Left cardiac atrium (tissue), 4 donors: Measurements from ENCODE around the gene TESK2. TPM values are rescaled to one million over a fixed set of nuclear protein-coding genes. Genes with fewer than 3 reads are reported as not detected.
"Not testable (repeated sequence)": the region's sequence is repeated elsewhere in the genome, so short reads cannot be mapped to it uniquely, and the experiment has no call there.

ENCODE experiments used
- ATAC-seq, 2 donors: fragments of 200-7000 bp; cut with Tn5 transposase; one replicate each; pipeline ENCODE4 v1.9.1; 2020; ENCODE audit warnings: mild to moderate bottlenecking in 2 of 2, moderate library complexity in 2 of 2
- DNase-seq: peaks from one replicate; pipeline ENCODE4 v3.0.0-alpha.2; 2020
- intact Hi-C, 2 donors: fragments of 100-400 bp; cut with DNase I; formaldehyde crosslinking; loops; one replicate each; pipeline versions ENCODE4 v1.14.1 to v1.15.1; 2022 to 2023
- total RNA-seq, 2 donors: library from RNA; stranded (reverse); fragmentation: NEBNext Ultra II Directional; extraction: Animal tissue kit (Norgen Biotek cat#: 25700); gene quantifications; one replicate each; pipeline ENCODE4 v1.2.1, GENCODE V29; 2021
- donor health status: DM: no; HTN: yes; CAD: no.
- donor health status: DM: no; HTN: yes; CAD: no; lungs with severe emphysema.
- donor health status: DM: yes; HTN: yes; CAD: no.
- donor health status: Dilated cardiomyopathy.

TESK2 gene
- total RNA-seq, 2 donors from 2014 or later, result 1.4 to 2.8 TPM

DNA sequence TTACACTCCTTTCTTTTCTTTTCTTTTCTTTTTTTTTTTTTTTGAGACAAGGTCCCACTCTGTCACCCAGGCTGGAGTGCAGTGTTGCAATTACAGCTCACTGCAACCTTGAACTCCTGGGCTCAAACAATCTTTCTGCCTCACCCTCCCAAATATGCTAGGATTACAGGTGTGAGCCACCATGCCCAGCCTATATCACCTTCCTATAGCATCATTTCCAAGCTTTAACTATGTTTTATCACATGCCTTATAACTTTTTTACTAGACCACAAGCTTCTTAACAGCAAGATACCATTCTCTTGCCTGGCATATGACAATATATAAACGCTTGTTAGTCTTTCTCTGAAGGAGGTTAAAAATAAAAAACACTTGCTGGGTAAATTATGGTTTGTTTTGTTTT, 95.4 kb downstream of the TESK2 start:
- ATAC-seq (no peak), DNase-seq (no peak)
- intact Hi-C loops, result no loop called here

DNA sequence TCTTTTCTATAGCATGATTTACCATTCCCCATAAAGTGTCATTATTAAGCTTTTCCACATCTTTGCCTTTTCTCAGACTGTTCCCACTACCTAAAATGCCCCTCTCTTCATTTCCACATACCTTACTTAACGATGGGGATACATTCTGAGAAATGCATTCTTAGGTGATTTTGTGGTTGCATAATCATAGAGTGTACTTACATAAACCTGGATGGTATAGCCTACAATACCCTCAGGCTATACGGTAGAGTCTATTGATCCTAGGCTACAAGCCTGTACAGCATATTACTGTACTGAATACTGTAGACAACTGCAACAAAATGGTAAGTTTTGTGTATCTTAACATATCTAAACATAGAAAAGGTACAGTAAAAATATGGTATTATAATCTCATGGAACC, 95.9 kb downstream of the TESK2 start:
- DNase-seq (no peak), ATAC-seq (no peak)
- intact Hi-C loops, result no loop called here

DNA sequence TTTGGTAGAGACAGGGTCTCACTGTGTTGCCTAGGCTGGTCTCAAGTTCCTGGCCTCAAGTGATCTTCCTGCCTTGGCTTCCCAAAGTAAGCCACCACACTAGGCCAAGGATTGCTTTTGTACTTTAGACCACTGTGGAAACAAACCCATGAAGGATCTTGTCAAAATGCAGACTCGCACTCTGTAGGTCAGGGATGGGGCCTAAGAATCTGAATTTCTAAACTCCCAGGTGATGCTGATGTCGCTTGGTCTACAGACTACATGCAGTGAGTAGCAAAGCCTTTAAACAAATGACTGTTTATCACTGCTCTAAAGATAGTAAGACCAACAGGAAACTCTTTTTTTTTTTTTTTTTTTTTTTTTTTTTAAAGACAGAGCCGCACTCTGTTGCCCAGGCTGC, 96.6 kb downstream of the TESK2 start:
- intact Hi-C loops, result no loop called here
- DNase-seq, result no peak
- ATAC-seq, result no peak

DNA sequence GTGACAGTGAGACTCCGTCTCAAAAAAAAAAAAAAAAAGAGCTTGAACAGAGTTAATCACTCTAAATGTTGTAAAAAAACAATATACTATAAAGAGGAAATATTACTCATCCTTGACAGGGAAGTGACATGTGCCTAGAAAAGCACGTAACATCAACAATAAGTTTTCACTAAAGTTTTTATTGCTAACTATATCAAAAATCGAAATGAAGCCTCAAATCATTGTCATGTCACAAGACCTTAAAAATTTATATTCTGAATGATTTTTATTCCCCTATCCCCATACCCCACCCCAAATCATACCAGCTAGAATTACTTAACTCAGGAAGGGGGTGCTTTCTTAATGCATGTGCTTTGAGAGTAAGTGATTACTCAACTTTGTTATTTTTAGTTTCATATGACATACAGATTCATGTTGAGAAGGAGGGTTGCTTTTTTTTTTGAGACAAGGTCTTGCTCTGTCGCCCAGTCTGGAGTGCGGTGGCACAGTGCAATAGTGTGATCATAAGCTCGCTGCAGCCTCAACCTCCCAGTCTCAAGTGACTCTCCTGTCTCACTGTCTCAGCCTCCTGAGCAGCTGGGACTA, 97.2 kb downstream of the TESK2 start:
- intact Hi-C loops, result no loop called here
- DNase-seq (no peak), ATAC-seq (peak in 1 of 2 donors; percentile 67)

DNA sequence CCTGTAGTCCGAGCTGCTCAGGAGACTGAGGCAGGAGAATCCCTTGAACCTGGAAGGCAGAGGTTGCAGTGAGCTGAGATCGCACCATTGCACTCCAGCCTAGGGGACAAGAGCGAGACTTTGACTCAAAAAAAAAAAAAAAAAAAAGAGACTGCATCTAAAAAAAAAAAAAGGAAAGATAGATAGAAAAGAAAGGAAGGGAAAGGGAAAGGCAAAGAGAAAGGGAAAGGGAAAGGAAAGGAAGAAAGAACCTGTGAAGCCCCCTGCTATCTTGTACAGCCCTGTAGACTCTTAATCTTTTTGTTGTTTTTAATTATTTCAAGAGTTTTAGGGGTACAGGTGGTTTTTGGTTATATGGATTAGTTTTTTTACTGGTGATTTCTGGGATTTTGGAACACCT, 104.7 kb downstream of the TESK2 start:
- DNase-seq (no peak), ATAC-seq (no peak)
- intact Hi-C loops, result no loop called here

DNA sequence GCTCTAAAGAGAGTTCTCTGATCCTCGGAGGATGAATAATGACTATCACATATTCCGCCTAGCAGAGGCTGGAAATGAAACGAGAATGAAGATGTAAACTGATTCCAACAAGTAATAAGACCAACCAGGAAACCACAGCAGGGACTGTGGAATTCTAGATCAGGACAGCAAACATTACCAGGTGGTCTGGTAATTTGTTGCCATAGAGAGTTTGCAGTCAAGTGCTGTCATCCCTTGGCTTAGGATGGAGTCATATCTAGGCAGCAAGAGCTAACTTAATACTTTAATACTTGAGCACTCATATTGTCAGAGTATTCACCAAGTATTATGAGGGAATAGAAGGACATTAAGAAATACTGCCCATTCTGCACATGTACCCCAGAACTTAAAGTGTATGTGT, 105.7 kb downstream of the TESK2 start:
- no peak for DNase-seq
- no peak for ATAC-seq
- intact Hi-C loops, result no loop called here

DNA sequence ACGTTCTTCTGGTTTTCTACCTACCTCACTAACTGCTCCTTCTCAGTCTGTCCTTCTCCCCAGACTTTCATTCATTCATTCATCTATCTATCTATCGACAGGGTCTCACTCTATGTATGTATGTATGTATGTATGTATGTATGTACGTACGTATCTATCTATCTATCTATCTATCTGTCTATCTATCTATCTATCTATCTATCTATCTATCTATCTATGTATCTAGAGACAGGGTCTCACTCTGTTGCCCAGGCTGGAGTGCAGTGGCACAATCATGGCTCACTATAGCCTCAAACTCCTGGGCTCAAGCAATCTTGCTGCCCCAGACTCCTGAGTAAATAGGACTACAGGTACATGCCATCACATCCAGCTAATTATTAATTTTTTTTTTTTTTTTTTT, 106.8 kb downstream of the TESK2 start:
- intact Hi-C loops, DNase-seq, ATAC-seq: not testable (repeated sequence)

DNA sequence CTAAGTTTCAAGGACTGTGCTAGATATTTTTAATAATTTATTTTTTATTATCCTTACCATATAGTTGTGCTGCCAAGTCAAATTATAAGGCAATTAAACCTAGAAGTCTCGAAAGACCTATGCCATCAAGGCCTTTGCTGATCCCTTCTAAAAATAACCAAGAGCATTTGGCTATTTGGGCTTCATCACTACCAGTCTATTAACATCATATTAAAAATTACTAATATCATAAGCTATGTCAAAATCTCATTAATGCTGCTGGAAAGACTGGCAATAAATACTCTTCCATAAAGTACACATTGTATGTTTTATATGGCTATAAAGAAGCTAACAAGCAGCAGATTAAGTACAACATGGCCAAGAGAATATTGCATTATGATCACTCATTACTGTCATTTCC, 107.8 kb downstream of the TESK2 start:
- intact Hi-C loops, result no loop called here
- DNase-seq, result no peak
- ATAC-seq, result no peak

DNA sequence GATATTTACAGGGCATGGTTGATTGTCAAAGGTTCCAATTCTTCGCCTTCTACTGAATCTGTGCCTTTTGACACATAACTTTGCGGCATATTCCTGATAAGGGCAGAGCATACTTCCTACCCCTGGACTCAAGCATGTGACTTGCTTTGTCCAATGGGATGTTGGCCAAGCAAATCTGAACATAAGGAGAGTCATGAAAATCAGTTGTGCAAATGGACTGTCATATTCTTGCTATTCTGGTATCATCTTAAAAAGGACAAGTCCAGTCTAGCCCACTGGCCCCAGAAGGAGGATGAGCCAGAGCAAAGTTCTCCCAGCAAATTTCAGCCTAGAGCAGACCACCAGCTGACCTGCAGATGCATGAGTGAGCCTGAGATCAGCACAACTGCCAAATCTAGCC, 109.7 kb downstream of the TESK2 start:
- intact Hi-C loops, result no loop called here
- ATAC-seq (no peak), DNase-seq (no peak)

DNA sequence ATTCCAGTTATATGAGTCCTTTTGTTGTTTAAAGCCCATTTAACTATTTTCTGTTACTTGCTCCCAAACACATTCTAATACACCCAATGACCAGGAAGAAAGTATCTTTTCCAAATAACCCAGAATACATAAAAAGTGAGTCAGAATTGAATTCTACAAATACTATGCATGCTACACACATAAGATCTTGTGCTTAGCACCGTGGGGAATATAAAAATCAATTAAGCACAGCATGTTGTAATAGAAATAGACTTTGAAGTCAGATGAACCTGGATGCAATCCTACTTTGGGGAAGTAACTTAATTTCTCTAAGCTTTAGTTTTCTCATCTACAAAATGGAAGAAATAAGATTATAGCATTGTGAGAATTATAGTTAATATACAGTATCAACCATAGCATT, 110.2 kb downstream of the TESK2 start:
- intact Hi-C loops, result no loop called here
- ATAC-seq, result no peak
- no peak for DNase-seq

DNA sequence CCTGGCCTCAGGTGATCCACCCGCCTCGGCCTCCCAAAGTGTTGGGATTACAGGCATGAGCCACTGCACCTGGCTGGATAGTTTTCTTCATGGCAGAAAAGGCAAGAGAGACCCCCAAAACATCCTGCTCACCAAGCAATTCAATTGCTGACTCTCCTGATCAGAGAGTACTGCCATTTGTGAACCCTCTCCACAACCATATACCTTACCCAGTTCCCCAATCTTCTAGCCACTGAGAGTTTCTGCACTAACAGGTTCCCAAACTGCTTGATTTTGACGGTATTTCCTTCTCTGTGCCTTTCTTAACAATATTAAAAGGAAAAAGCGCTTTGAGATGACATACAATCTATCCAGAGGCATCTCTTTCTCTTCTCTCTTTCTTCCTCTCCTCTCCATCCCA, 110.8 kb downstream of the TESK2 start:
- intact Hi-C loops, result no loop called here
- ATAC-seq (no peak), DNase-seq (no peak)

DNA sequence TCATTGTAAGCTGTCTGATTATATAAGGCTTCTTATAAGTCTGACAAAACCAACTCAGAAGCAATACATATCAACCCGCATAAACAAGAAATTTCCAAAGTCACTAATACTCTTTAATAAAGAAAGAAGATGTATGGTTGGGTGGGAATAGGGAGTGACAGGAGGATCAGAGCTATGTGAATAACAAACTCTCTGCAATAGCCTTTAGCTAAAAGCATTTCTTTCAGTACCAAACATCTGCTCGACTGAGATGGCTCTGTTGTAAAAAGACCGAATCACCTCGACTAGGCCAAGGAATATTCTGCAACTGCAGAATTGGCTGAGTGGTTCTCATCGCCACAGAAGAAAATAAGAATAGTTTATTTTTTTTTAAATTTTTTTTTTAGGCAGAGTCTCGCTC, 111.4 kb downstream of the TESK2 start:
- DNase-seq, result no peak
- intact Hi-C loops, result no loop called here
- ATAC-seq, result no peak

DNA sequence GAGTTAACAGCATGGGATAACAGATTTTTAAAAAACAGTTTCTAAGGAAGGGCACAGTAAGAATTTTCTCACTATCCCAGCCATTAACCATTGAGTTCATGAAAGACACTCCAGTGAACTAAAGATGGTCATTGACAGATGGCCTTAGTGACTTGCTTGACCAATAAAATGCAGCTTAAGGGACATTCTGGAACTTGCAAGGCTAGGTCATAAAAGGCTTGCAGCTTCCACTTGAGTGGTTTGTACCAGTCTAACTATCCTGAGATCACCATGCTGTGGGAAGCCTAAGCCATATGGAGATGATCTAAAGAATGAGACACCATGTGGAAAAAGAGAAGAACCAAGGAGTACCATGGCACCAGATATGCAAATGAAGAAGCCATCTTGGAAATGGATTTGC, 112.8 kb downstream of the TESK2 start:
- intact Hi-C loops, result no loop called here
- no peak for ATAC-seq
- no peak for DNase-seq

DNA sequence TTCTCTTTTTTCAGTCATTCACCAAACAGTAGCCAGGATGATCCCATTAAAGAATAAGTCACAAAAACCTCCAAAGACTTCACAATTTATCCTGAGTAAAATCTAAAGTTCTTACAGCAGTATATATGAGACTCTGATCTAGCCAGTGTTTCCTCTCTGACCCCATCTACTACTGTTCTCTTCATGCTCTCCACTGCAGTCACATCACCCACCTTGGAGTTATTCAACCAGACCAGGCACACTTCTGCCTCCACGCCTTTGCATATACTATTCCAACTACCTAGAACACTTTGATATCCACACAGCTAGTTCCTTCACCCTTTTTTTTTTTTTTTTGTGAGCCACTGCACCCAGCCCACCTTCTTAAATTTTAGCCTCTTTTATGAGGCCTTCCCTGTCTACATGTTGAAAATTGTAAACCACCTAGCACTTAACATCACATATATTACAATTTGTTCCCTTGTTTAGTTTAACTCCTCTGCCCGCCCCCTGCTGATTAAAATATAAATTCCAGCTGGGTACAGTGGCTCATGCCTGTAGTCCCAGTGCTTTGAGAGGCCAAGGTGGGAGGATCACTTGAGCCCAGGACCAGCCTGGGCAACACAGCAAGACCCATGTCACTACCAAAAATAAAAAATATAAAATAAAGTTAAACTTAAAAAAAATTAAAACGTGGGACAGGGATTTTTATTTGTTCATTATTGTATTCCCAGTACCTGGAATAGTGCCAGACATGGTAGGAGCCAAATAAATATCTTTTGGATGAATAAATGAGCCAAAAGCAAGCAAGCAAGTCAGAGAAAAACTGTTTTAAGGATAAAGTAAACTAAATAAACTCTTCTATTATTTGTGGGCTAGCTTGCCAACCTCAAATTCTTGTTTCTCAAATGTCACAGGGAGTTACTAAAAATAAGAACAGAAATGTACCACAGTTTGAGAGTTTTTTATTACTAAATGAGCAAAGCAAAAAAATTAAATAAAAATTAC, 115.6 kb downstream of the TESK2 start:
- intact Hi-C loops, result no loop called here
- DNase-seq (no peak), ATAC-seq (no peak)

DNA sequence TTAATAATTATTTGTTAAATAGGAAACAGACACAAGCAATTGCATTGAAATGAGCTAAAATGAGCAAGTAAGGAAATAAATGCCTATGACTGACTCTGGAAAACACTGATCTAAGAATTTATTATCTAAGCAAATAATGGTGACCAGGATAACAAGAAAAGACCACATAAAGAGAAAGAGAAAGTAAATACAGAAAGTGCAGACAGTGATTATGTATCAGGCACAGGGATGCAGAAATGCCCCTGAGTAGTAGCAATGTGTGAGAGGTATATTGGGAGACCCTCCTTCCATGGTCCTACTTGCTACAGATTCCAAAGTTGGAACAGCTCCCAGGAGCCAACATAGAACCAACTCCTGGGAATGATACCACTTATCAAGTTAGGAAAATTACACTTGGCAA, 117.4 kb downstream of the TESK2 start:
- ATAC-seq, result no peak
- DNase-seq, result no peak
- intact Hi-C loops, result no loop called here

DNA sequence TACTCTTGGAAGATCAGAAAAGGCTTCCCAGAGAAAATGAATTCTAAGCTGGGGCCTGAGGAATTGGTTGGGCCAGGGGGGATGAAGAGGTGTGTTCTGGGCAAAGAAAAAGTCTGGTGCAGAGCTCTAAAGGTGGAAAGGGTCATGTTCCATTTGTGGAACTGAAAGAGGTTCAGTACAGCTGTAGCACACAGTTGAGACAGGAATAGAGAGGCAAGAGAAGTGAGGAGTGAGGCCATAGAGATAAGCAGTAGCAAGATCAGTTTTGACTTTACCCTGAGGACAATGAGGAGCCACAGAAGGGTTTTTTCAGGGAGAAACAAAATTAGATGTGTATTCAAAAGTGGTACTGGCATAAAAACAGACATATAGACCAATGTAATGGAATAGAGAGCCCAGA, 120.4 kb downstream of the TESK2 start:
- intact Hi-C loops, result no loop called here
- DNase-seq, result no peak
- ATAC-seq, result no peak

DNA sequence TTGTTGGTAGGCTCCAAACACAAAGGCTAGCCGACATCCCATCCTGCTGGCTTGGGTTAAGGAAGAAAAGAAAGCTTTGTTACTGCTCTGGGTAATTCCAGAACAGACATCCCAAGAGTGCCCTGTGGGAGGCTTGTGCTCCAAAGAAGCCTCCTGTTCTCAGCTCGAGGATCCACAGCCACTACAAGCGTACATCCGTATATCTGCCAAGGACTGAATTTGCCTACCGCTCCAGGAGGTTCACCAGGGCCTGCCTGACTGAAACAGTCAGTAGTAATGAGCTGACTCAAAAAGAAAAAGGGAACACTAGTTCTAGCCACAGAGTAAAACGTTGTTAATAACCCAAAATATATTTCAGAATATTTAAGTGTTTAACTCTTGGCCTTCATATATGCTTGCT, 125.9 kb downstream of the TESK2 start:
- DNase-seq (no peak), ATAC-seq (no peak)
- intact Hi-C loops, result no loop called here

DNA sequence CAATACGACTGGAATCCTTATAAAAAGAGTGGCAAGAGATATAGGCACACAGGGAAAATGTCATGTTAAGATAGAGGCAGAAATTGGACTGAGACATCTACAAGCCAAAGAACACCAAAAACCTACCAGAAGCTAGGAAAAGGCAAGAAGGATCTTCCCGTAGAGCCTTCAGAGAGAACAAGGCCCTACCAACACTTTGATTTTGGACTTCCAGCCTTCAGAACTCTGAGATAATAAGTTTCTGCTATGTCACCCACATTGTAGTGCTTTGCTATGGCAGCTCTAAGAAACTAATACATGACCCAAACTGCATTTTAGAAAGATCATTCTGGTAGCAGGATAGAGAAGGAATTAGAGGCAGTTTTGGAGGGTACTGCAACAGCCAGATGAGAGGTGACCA, 126.7 kb downstream of the TESK2 start:
- DNase-seq, result no peak
- intact Hi-C loops, result loop anchor here (5.0 kb wide), 3 partner anchors 128 to 208 kb away; partner anchors contain the start of gene TESK2 (in 1 of the 2)
- ATAC-seq, result no peak

DNA sequence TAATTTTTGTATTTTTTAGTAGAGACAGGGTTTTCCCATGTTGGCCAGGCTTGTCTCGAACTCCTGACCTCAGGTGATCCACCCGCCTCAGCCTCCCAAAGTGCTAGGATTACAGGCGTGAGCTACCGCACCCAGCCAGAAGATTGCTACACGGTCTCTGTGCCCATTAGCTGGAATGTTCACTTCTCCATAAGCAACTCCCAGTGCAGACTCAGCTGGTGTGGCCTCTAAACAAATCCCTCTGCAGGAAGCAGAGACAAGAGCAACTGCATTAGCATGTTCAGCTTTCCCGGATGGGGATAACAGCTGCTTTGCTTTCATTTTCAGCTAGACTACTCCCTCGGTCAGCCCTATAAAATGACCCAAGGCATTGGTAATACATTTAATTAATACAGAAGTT, 130.0 kb downstream of the TESK2 start:
- peak; percentile 50 for DNase-seq
- intact Hi-C loops, result loop anchor here (2.0 to 5.0 kb wide), 4 partner anchors 130 to 211 kb away; partner anchors contain the start of gene TESK2 (in 2 of the 2)

DNA sequence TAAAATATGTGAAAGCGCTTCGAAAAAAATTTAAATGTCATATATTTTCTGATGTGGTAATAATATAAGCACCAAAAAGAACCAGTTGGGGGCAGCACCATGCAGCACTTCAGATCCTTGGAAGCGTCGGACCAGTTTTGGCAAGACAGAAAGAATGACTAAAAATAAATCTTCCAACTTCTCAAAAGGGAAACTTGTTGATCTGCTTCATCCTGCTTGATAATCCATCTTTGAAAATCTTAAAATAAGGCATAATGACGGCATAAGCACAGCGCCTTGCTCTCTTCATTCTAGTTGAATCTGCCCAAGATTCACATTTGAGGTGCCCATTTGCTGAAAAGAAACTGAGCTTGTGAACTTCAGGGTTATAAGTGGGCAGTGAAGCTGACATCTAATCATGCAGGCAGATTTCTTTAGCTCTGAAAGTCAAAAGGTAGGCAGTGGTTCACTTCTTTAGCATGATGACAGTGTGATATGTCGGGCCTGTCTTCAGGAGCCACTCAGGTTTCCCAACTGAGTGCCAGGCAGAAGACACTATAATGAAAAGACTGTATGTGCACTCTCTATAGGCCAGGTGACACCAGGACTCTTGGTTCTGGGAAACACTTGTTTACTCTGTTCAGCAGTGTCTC, 131.0 kb downstream of the TESK2 start:
- intact Hi-C loops, result loop anchor here (2.0 to 5.0 kb wide), 4 partner anchors 131 to 212 kb away; partner anchors contain the start of gene TESK2 (in 2 of the 2)
- peak; percentile 82 to 88 for ATAC-seq
- peak; percentile 75 for DNase-seq

More for the DNA sequence above, 130.0 kb downstream of the TESK2 start:
- peak; percentile 92 to 94 for ATAC-seq
